GM19328 (cell line): ENCODE data around the gene ADAMTSL1.

Experiments
- ATAC-seq: cut with Tn5 transposase; IDR thresholded peaks from one replicate; pipeline ENCODE4 v1.9.1; 2021; ENCODE audit warnings: mild to moderate bottlenecking, moderate library complexity; ENCODE audit not compliant: unreplicated experiment

ADAMTSL1 gene

GRCh38 chr9:18473652-18474279, at the start of gene ADAMTSL1:
Gene ADAMTSL1, plus strand, starts transcription at chr9:18474153. Its CDS starts 80 bp downstream, at chr9:18474233.
- no peak for ATAC-seq

GRCh38 chr9:18427691-18428090, 46.3 kb upstream of the ADAMTSL1 start:
- ATAC-seq: no peak

- no peak for ATAC-seq
Observed at GRCh38 chr9:18428661-18429060, 45.3 kb upstream of the ADAMTSL1 start.

- ATAC-seq: no peak
Observed at GRCh38 chr9:18429070-18429469, 44.9 kb upstream of the ADAMTSL1 start.

- ATAC-seq: no peak
Observed at GRCh38 chr9:18433620-18434019, 40.3 kb upstream of the ADAMTSL1 start.

- ATAC-seq: no peak
Observed at GRCh38 chr9:18437315-18438201, 36.4 kb upstream of the ADAMTSL1 start.

GRCh38 chr9:18438300-18438925, 35.5 kb upstream of the ADAMTSL1 start:
- no peak for ATAC-seq

- ATAC-seq: no peak
Observed at GRCh38 chr9:18438951-18439350, 35.0 kb upstream of the ADAMTSL1 start.

GRCh38 chr9:18441261-18441660, 32.7 kb upstream of the ADAMTSL1 start:
- no peak for ATAC-seq

GRCh38 chr9:18442629-18443491, 31.1 kb upstream of the ADAMTSL1 start:
- peak; percentile 86 for ATAC-seq

- ATAC-seq: no peak
Observed at GRCh38 chr9:18447131-18447530, 26.8 kb upstream of the ADAMTSL1 start.

GRCh38 chr9:18447541-18447940, 26.4 kb upstream of the ADAMTSL1 start:
- no peak for ATAC-seq

- ATAC-seq: no peak
Observed at GRCh38 chr9:18448101-18448500, 25.9 kb upstream of the ADAMTSL1 start.

GRCh38 chr9:18451406-18451805, 22.5 kb upstream of the ADAMTSL1 start:
- no peak for ATAC-seq

- ATAC-seq: no peak
Observed at GRCh38 chr9:18452276-18452675, 21.7 kb upstream of the ADAMTSL1 start.

- ATAC-seq: no peak
Observed at GRCh38 chr9:18456624-18457237, 17.2 kb upstream of the ADAMTSL1 start.

- no peak for ATAC-seq
Observed at GRCh38 chr9:18457510-18457909, 16.4 kb upstream of the ADAMTSL1 start.

- no peak for ATAC-seq
Observed at GRCh38 chr9:18459962-18460584, 13.9 kb upstream of the ADAMTSL1 start.

- ATAC-seq: no peak
Observed at GRCh38 chr9:18461496-18461895, 12.5 kb upstream of the ADAMTSL1 start.

- ATAC-seq: no peak
Observed at GRCh38 chr9:18463991-18464390, 10.0 kb upstream of the ADAMTSL1 start.
